Transverse colon (tissue), 4 donors: Measurements from ENCODE around the gene PNMA8C.

Experiments used
- POLR2A ChIP-seq: fragments of 450-650 bp; IDR thresholded peaks from one replicate; pipeline ENCODE4 v1.6.1; 2016; ENCODE audit warnings: antibody characterized with exemption, mild to moderate bottlenecking, moderate library complexity
- POLR2AphosphoS5 ChIP-seq, 3 donors: sonication (generic); formaldehyde crosslinking; IDR thresholded peaks; one replicate each; pipeline ENCODE4 v1.6.1; 2016; ENCODE audit warnings: antibody characterized with exemption in 3 of 3
- TF ChIP-seq, protein P1 (sequence below), 5 experiments: fragments of 200-600 bp in 3 of 5; fragments of 450-650 bp in 2 of 5; sonication (generic) in 3 of 5; IDR thresholded peaks; 1 replicate in 2 of 5; 2 replicates in 3 of 5; pipeline ENCODE4 v1.5.1; 2016 to 2017; ENCODE audit warnings: antibody characterized with exemption in 5 of 5, inconsistent platforms in 3 of 5, mild to moderate bottlenecking in 2 of 5, moderate library complexity in 1 of 5

DNA sequence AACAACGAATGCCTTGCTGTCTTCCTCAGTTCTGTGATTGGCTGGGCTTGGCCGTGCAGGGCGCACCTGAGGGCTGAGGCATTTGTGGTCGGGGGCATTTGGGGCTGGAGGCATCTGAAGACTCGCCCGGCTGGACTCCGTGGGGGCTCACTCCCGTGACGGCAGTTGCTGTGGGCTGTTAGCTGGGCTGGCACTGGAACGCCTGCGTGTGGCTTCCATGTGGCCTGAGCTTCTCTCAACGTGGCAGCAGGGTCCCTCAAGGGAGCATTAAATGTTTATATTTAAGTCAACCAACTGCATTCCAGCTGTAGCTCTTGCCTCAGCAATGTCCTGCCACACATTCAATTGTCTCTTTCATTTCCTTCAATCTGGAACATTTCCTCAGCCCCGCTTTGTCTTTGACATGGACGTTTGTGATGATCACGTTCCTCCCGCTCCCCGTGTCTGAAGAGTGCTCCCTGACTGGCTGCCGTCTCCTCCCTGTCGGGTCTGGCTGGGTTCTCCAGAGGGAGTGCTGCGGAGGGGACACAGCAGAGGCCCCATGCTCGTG lies 36.4 kb downstream of the PNMA8C start:
- TF ChIP-seq, protein P1, sequence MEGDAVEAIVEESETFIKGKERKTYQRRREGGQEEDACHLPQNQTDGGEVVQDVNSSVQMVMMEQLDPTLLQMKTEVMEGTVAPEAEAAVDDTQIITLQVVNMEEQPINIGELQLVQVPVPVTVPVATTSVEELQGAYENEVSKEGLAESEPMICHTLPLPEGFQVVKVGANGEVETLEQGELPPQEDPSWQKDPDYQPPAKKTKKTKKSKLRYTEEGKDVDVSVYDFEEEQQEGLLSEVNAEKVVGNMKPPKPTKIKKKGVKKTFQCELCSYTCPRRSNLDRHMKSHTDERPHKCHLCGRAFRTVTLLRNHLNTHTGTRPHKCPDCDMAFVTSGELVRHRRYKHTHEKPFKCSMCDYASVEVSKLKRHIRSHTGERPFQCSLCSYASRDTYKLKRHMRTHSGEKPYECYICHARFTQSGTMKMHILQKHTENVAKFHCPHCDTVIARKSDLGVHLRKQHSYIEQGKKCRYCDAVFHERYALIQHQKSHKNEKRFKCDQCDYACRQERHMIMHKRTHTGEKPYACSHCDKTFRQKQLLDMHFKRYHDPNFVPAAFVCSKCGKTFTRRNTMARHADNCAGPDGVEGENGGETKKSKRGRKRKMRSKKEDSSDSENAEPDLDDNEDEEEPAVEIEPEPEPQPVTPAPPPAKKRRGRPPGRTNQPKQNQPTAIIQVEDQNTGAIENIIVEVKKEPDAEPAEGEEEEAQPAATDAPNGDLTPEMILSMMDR (IDR thresholded peaks at IDR 0.05), result no peak
- no peak for TF ChIP-seq POLR2A
- no peak for TF ChIP-seq POLR2AphosphoS5 (IDR thresholded peaks at IDR 0.05)
